Vagina (tissue), 2 donors: Measurements from ENCODE around the gene ARHGAP21. TPM values are rescaled to one million over a fixed set of nuclear protein-coding genes. Genes with fewer than 3 reads are reported as not detected.

Experiments used
- DNase-seq, 2 donors: peaks; one replicate each; pipeline ENCODE4 v3.0.0-alpha.2; 2017; ENCODE audit errors: extremely low spot score in 2 of 2
- H3K27ac ChIP-seq: fragments of 200-600 bp; sonication (generic); one replicate; pipeline ENCODE4 v1.5.1; 2019
- H3K27me3 ChIP-seq: fragments of 200-600 bp; sonication (generic); one replicate; pipeline ENCODE4 v1.5.1; 2019
- H3K36me3 ChIP-seq, 2 donors: fragments of 200-600 bp; sonication (generic); one replicate each; pipeline ENCODE4 v1.5.1; 2017 to 2019
- H3K4me1 ChIP-seq: fragments of 200-600 bp; sonication (generic); one replicate; pipeline ENCODE4 v1.5.1; 2019
- H3K4me3 ChIP-seq, 2 donors: fragments of 200-600 bp; sonication (generic); 1 replicate in 1 of 2; 2 replicates in 1 of 2; pipeline ENCODE4 v1.5.1; 2016 to 2019
- H3K9me3 ChIP-seq: fragments of 200-600 bp; sonication (generic); one replicate; pipeline ENCODE4 v1.5.1; 2019
- CTCF ChIP-seq, 3 experiments: fragments of 450-650 bp in 2 of 3; fragments of 200-600 bp in 1 of 3; sonication (generic) in 1 of 3; IDR thresholded peaks; one replicate each; pipeline ENCODE4 v1.5.1; 2017 to 2019; ENCODE audit warnings: antibody characterized with exemption in 3 of 3, mild to moderate bottlenecking in 2 of 3, moderate library complexity in 2 of 3
- POLR2A ChIP-seq, 2 donors: fragments of 450-650 bp; IDR thresholded peaks; one replicate each; pipeline ENCODE4 v1.6.1; 2017; ENCODE audit warnings: antibody characterized with exemption in 2 of 2, mild to moderate bottlenecking in 2 of 2, moderate library complexity in 2 of 2
- POLR2AphosphoS5 ChIP-seq, 2 donors: sonication (generic); formaldehyde crosslinking; IDR thresholded peaks; one replicate each; pipeline ENCODE4 v1.9.0; 2017; ENCODE audit warnings: antibody characterized with exemption in 2 of 2, mild to moderate bottlenecking in 2 of 2, low read depth in 1 of 2; ENCODE audit not compliant: insufficient read depth in 1 of 2
- intact Hi-C: fragments of 100-400 bp; cut with DNase I; formaldehyde crosslinking; loops from one replicate; pipeline ENCODE4 v1.15.1; 2023
- total RNA-seq: library from RNA; depleted of rRNA; stranded (reverse); fragments of >200 nt; gene quantifications from one replicate; pipeline ENCODE4 v1.2.3, GENCODE V29; 2016

Gene ARHGAP21
- total RNA-seq, 1 donor from 2014 or later: 43.0 TPM

- Histone ChIP-seq H3K27me3 (no peaks in the 10 kb centered on the region), H3K4me3 (no peak overlapping the region), H3K27ac (no peak overlapping the region), H3K9me3 (no peaks in the 10 kb centered on the region), H3K36me3 (no peaks in the 10 kb centered on the region), H3K4me1 (no peaks in the 10 kb centered on the region)
- peak in 1 of 2 donors; percentile 44 for DNase-seq
- TF ChIP-seq CTCF (IDR thresholded peaks at IDR 0.05): no peak
- no peak for TF ChIP-seq POLR2A (IDR thresholded peaks at IDR 0.05)
- intact Hi-C loops: no loop called here
Observed at GRCh38 chr10:24744946-24745345, 21.3 kb upstream of the ARHGAP21 start.

GRCh38 chr10:24740714-24741113, 17.0 kb upstream of the ARHGAP21 start:
- no peaks in the 10 kb centered on the region for H3K27me3 ChIP-seq
- intact Hi-C loops: no loop called here

GRCh38 chr10:24737001-24737400, 13.3 kb upstream of the ARHGAP21 start:
- H3K4me3 ChIP-seq: no peak overlapping the region
- no peak overlapping the region for H3K27ac ChIP-seq
- no peak for TF ChIP-seq POLR2A (IDR thresholded peaks at IDR 0.05)
- no peak for TF ChIP-seq POLR2AphosphoS5 (IDR thresholded peaks at IDR 0.05; ENCODE audit: insufficient read depth in 1 of 2, low read depth in 1 of 2)
- no peak for TF ChIP-seq CTCF (IDR thresholded peaks at IDR 0.05)
- H3K36me3 ChIP-seq: no peaks in the 10 kb centered on the region
- no peaks in the 10 kb centered on the region for H3K4me1 ChIP-seq
- DNase-seq: peak in 1 of 2 donors; percentile 13
- intact Hi-C loops: loop anchor here (5.0 kb wide), 1 partner anchor 340 kb away; no protein-coding TSS in a partner anchor
- H3K27me3 ChIP-seq: no peaks in the 10 kb centered on the region
- H3K9me3 ChIP-seq: no peaks in the 10 kb centered on the region

More at GRCh38 chr10:24740714-24741113, 17.0 kb upstream of the ARHGAP21 start:
- no peaks in the 10 kb centered on the region for H3K9me3 ChIP-seq
- no peak for DNase-seq
- H3K4me3 ChIP-seq: no peak overlapping the region
- TF ChIP-seq POLR2A (IDR thresholded peaks at IDR 0.05) (no peak), POLR2AphosphoS5 (IDR thresholded peaks at IDR 0.05; ENCODE audit: insufficient read depth in 1 of 2, low read depth in 1 of 2) (no peak), CTCF (IDR thresholded peaks at IDR 0.05) (no peak)
- no peaks in the 10 kb centered on the region for H3K4me1 ChIP-seq
- H3K27ac ChIP-seq: no peak overlapping the region
- H3K36me3 ChIP-seq: no peaks in the 10 kb centered on the region

GRCh38 chr10:24731942-24732341, 8.3 kb upstream of the ARHGAP21 start:
- TF ChIP-seq POLR2AphosphoS5 (IDR thresholded peaks at IDR 0.05; ENCODE audit: insufficient read depth in 1 of 2, low read depth in 1 of 2) (peak in 1 of 2 donors; percentile 11), CTCF (IDR thresholded peaks at IDR 0.05) (no peak), POLR2A (IDR thresholded peaks at IDR 0.05) (no peak)
- Histone ChIP-seq H3K27me3 (no peaks in the 10 kb centered on the region), H3K4me1 (no peaks in the 10 kb centered on the region), H3K27ac (no peak overlapping the region), H3K36me3 (no peaks in the 10 kb centered on the region), H3K4me3 (no peak overlapping the region), H3K9me3 (no peaks in the 10 kb centered on the region)
- DNase-seq: no peak
- intact Hi-C loops: no loop called here

GRCh38 chr10:24730811-24731210, 7.1 kb upstream of the ARHGAP21 start:
- no peaks in the 10 kb centered on the region for H3K4me1 ChIP-seq
- no peak for TF ChIP-seq POLR2AphosphoS5 (IDR thresholded peaks at IDR 0.05; ENCODE audit: insufficient read depth in 1 of 2, low read depth in 1 of 2)
- TF ChIP-seq POLR2A (IDR thresholded peaks at IDR 0.05): no peak
- TF ChIP-seq CTCF (IDR thresholded peaks at IDR 0.05): no peak
- H3K9me3 ChIP-seq: no peaks in the 10 kb centered on the region
- DNase-seq: no peak
- H3K36me3 ChIP-seq: no peaks in the 10 kb centered on the region
- no peak overlapping the region for H3K4me3 ChIP-seq
- no peaks in the 10 kb centered on the region for H3K27me3 ChIP-seq
- intact Hi-C loops: no loop called here
- no peak overlapping the region for H3K27ac ChIP-seq
